ENCODE measurements around the gene FUOM.
"Not testable (repeated sequence)": the region's sequence is repeated elsewhere in the genome, so short reads cannot be mapped to it uniquely, and the experiment has no call there.

Gene FUOM

GRCh38 chr10:133390597-133391248, 32.9 kb upstream of the FUOM start:
- H3K4me3 ChIP-seq (ENCODE audit: low read depth, low read length) = no peak overlapping the region
- no peak for DNase-seq (ENCODE audit: low read depth)

- no peak for DNase-seq (ENCODE audit: low read depth)
- H3K4me3 ChIP-seq (ENCODE audit: low read depth, low read length) = no peak overlapping the region
Measured at GRCh38 chr10:133388973-133389818, 31.4 kb upstream of the FUOM start.

- no peak overlapping the region for H3K4me3 ChIP-seq (ENCODE audit: low read depth, low read length)
- DNase-seq (ENCODE audit: low read depth) = no peak
Measured at GRCh38 chr10:133388236-133388972, 30.6 kb upstream of the FUOM start.

GRCh38 chr10:133386951-133387350, 29.1 kb upstream of the FUOM start:
- DNase-seq (ENCODE audit: low read depth); H3K4me3 ChIP-seq (ENCODE audit: low read depth, low read length): not testable (repeated sequence)

DNA sequence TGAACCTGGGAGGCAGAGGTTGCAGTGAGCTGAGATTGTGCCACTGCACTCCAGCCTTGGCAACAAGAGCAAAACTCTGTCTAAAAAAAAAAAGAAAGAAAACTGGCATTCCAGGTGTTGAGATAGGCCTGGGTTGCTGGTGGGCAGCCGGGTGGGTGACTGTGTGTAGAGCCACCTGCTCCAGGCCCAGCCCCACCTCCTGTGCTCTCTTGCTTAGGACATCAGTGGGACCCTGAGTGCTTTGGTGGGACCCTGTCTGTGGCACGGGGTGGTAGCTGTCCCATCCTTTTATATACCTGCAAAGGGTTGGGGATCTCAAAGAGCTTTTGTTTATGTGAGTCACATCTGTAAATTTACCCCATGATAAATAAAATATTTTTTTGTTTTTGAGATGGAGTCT, 27.4 kb upstream of the FUOM start:
- no peak for DNase-seq (ENCODE audit: low read depth)
- no peak overlapping the region for H3K4me3 ChIP-seq (ENCODE audit: low read depth, low read length)

GRCh38 chr10:133384071-133384470, 26.3 kb upstream of the FUOM start:
- DNase-seq (ENCODE audit: low read depth) = no peak
- no peak overlapping the region for H3K4me3 ChIP-seq (ENCODE audit: low read depth, low read length)

GRCh38 chr10:133383551-133383950, 25.7 kb upstream of the FUOM start:
- DNase-seq (ENCODE audit: low read depth) = no peak

GRCh38 chr10:133381036-133381435, 23.2 kb upstream of the FUOM start:
- no peak overlapping the region for H3K4me3 ChIP-seq (ENCODE audit: low read depth, low read length)
- DNase-seq (ENCODE audit: low read depth) = no peak

More at GRCh38 chr10:133383551-133383950, 25.7 kb upstream of the FUOM start:
- no peak overlapping the region for H3K4me3 ChIP-seq (ENCODE audit: low read depth, low read length)

- peak overlapping the region; percentile 60 for H3K4me3 ChIP-seq (ENCODE audit: low read depth, low read length)
- no peak for DNase-seq (ENCODE audit: low read depth)
Measured at GRCh38 chr10:133379801-133380666, 22.2 kb upstream of the FUOM start.

GRCh38 chr10:133379152-133379800, 21.5 kb upstream of the FUOM start, which contains the start of gene PAOX:
PAOX (plus strand) TSS chr10:133379262; CDS start chr10:133379317, 55 bp downstream.
- H3K4me3 ChIP-seq (ENCODE audit: low read depth, low read length) = peak within 1 kb of the TSS; percentile 79
- no peak for DNase-seq (ENCODE audit: low read depth)

- DNase-seq (ENCODE audit: low read depth) = no peak
- peak overlapping the region; percentile 79 for H3K4me3 ChIP-seq (ENCODE audit: low read depth, low read length)
Measured at GRCh38 chr10:133378251-133379096, 20.7 kb upstream of the FUOM start.

DNA sequence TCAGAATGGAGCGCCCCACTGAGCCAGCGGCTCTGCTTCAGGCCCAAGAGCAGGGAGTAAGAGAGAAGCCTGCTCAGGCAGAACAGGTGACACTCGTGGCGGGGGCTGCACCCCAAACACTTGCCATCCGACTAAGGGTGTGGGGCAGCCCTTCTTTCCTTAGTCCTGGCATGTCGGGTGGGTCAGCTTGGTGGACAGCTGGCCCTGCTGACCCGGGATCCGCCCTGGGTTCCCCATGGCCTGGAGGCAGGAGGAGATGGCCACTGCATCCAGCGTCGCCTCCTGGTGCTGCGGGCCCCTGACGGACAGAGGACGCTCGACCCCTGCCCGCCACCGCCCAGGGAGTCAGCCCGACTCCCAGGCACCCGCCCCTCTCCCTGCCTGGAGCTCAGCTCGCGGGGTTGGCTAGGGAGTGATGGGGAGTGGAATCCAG, 20.0 kb upstream of the FUOM start:
- DNase-seq (ENCODE audit: low read depth) = no peak

DNA sequence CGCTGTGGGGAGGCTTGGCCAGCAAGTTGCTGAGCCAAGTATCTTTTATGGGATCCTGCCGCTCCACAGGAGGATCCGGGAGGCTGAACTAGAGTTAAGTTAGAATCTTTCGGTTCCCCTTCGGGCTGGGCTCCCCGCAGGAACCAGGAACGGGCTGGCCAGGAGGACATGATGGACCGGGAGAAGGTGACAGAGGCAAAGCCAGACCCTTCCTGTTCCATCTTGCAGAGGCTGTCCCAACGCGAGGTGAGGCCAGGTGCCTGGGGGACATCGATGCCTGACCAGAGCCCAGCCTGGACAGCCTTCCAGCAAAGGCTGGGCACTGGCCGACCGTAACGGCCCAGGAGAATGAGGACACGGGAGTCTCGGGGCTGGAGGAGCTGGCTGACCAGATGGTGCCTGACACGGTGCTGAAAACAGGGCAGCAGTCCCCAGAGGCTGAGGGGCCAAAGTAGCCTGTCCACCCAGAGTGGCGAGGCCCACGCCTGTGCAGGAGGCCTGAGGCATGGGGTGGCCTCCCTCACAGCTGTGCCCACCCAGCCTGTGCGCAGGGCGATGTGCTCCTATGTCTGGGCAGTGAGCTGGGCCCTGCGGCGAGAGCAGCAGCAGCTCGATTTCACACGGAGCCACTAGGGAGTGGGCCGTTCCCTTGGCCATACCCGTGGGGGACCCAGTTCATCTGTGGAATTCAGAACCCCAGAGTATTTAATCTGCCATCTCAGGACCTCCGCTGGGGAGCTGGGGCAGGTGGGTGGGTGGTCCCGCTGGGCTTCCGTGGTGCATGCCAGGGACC, 19.4 kb upstream of the FUOM start:
- H3K4me3 ChIP-seq (ENCODE audit: low read depth, low read length) = no peak overlapping the region
- no peak for DNase-seq (ENCODE audit: low read depth)

More for the DNA sequence above, 20.0 kb upstream of the FUOM start:
- H3K4me3 ChIP-seq (ENCODE audit: low read depth, low read length) = peak overlapping the region; percentile 79

- DNase-seq (ENCODE audit: low read depth); H3K4me3 ChIP-seq (ENCODE audit: low read depth, low read length): not testable (repeated sequence)
Measured at GRCh38 chr10:133376183-133376582, 18.4 kb upstream of the FUOM start.

GRCh38 chr10:133375357-133376115, 17.7 kb upstream of the FUOM start:
- no peak overlapping the region for H3K4me3 ChIP-seq (ENCODE audit: low read depth, low read length)
- DNase-seq (ENCODE audit: low read depth) = no peak
